Breast epithelium (tissue), 3 donors: ENCODE results near the gene USP53.

Experiments
- POLR2A ChIP-seq: fragments of 450-650 bp; IDR thresholded peaks from one replicate; pipeline ENCODE4 v1.6.1; 2016; ENCODE audit warnings: antibody characterized with exemption, mild to moderate bottlenecking, moderate library complexity
- POLR2AphosphoS5 ChIP-seq, 3 donors: sonication (generic); formaldehyde crosslinking; IDR thresholded peaks; one replicate each; pipeline ENCODE4 v1.6.1; 2017; ENCODE audit warnings: antibody characterized with exemption in 3 of 3
- TF ChIP-seq, protein P1 (sequence below), 3 donors: fragments of 450-650 bp; IDR thresholded peaks; one replicate each; pipeline ENCODE4 v1.5.1; 2016 to 2017; ENCODE audit warnings: antibody characterized with exemption in 3 of 3, mild to moderate bottlenecking in 3 of 3, moderate library complexity in 3 of 3

GRCh38 chr4:119329835-119330620 is 117.5 kb downstream of the USP53 start:
- TF ChIP-seq, protein P1, sequence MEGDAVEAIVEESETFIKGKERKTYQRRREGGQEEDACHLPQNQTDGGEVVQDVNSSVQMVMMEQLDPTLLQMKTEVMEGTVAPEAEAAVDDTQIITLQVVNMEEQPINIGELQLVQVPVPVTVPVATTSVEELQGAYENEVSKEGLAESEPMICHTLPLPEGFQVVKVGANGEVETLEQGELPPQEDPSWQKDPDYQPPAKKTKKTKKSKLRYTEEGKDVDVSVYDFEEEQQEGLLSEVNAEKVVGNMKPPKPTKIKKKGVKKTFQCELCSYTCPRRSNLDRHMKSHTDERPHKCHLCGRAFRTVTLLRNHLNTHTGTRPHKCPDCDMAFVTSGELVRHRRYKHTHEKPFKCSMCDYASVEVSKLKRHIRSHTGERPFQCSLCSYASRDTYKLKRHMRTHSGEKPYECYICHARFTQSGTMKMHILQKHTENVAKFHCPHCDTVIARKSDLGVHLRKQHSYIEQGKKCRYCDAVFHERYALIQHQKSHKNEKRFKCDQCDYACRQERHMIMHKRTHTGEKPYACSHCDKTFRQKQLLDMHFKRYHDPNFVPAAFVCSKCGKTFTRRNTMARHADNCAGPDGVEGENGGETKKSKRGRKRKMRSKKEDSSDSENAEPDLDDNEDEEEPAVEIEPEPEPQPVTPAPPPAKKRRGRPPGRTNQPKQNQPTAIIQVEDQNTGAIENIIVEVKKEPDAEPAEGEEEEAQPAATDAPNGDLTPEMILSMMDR (IDR thresholded peaks at IDR 0.05), result no peak
- TF ChIP-seq POLR2A (no peak), POLR2AphosphoS5 (IDR thresholded peaks at IDR 0.05) (no peak)
